NCI-H146 (cell line): ENCODE results near the gene PRR12.
"Not testable (repeated sequence)": the region's sequence is repeated elsewhere in the genome, so short reads cannot be mapped to it uniquely, and the experiment has no call there.

Experiments
- DNase-seq: peaks from one replicate; lab custom pipeline; 2025; lab: John Stamatoyannopoulos, UW

Gene PRR12

GRCh38 chr19:49617860-49618259, 26.9 kb downstream of the PRR12 start:
- DNase-seq: not testable (repeated sequence)

DNA sequence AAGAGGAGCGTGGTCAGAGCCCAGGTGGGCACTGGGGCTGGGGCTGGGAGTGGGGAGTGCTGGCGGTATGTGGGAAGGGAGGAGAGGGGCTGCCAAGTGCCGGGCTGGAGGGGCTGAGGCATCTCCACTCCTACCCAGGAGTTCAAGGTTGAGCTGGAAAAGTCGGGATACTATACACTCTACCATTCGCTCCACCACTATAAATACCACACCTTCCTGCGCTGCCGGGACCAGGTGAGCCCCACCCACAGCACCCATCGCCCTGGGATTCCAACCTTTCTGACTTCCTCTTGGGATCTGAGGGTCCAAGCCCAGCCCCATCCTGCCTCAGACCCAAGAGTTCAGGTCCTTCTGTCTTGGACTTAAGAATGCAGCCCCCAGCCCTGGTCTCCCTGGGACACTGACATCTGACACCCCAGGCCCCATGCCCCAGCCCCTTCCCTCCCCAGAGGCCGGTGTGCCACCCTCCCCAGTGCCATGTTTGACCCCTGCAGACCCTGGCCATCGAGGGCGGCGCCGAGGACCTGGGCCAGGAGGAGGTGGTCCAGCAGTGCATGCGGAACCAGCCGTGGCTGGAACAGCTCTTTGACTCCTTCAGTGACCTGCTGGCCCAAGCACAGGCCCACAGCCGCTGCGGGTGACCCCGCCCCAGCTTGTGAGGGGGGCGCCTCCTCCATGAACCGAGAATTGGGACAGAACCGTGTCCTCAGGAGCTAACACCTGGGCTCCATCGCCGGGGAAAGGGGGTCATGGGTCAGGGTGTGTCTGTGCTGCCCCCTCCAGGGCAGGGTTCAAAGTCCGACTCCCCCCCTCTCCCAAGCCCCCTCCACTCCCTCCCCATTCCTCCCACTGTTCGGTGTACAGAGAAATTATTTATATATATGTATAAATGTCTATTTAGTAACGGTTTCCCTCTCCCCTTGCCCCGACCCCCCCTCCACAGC, 34.3 kb downstream of the PRR12 start:
- DNase-seq: no peak

DNA sequence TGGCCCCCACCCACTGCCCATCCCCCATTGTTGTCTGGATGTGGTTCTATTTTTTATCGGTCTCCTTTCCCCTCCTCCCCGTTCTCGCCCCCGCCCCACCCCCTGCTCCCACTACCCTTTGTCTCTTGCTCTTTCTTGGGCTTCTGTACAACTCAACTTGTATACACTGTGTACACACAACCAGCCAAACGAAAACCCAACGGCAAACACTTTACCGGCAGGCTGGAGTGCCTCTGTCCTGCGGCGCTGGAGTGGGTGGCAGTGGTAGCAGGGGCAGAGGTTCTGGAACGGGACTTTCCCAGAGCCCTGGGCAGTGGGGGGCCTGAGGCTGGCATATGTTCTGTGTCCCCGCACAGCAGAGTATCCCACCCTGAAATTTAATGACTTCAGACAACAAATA, 35.2 kb downstream of the PRR12 start:
- DNase-seq: no peak

DNA sequence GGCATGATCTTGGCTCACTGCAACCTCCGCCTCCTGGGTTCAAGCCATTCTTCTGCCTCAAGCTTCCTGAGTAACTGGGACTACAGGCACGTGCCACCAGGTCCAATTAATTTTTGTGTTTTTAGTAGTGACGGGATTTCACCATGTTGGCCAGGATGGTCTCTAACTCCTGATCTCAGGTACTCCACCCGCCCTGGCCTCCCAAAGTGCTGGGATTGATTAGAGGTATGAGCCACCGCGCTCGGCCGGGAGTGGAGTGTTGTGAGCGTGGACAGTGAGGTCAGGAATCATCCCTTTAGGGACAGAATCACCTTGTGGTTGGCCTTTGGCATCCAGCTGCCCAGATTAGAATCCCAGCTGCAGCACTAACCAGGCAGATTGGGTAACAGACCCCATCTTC, 38.7 kb downstream of the PRR12 start:
- DNase-seq: no peak

- DNase-seq: no peak
These were observed 40.1 kb downstream of the PRR12 start for GRCh38 chr19:49631014-49631588.

DNA sequence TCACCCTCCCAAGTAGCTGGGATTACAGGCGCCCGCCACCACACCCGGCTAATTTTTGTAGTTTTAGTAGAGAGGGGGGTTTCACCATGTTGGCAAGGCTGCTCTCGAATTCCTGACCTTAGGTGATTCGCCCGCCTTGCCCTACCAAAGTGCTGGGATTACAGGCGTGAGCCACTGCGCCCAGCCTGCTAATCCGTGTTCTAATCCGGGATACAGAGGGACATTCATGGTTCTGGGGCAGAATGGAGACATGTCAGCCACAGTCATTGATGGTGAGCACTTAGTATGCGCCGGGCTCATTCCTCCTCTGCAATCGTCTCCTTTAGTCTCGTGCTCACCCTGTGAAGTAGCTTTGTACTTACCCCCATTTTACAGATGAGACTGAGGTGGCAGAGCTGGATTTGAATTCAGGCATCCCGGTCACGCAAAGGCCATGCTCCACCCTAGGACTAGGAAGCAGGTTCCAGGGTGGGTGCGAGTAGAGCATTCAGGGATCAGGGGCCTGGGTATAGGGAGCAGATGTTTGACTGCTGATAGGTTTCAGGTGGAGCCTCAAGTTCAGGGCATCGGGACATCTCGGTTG, 40.7 kb downstream of the PRR12 start:
- DNase-seq: no peak

DNA sequence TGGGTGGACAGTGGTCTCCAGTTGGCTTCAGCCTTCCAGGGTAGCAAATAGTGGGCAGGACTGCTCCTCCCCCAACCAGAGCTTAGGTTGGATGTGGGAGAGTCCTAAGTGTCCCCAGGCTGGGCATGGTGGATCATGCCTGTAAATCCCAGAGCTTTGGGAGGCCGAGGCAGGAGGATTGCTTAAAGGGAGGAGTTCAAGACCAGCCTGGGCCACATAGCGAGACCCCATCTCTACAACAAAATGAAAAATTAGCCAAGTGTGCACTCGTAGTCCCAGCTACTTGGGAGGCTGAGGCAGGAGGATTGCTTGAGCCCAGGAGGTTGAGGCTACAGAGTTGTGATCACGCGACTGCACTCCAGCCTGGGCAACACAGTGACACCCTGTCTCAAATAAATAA, 41.6 kb downstream of the PRR12 start:
- DNase-seq: no peak

GRCh38 chr19:49633273-49633672, 42.3 kb downstream of the PRR12 start:
- not testable (repeated sequence) for DNase-seq

DNA sequence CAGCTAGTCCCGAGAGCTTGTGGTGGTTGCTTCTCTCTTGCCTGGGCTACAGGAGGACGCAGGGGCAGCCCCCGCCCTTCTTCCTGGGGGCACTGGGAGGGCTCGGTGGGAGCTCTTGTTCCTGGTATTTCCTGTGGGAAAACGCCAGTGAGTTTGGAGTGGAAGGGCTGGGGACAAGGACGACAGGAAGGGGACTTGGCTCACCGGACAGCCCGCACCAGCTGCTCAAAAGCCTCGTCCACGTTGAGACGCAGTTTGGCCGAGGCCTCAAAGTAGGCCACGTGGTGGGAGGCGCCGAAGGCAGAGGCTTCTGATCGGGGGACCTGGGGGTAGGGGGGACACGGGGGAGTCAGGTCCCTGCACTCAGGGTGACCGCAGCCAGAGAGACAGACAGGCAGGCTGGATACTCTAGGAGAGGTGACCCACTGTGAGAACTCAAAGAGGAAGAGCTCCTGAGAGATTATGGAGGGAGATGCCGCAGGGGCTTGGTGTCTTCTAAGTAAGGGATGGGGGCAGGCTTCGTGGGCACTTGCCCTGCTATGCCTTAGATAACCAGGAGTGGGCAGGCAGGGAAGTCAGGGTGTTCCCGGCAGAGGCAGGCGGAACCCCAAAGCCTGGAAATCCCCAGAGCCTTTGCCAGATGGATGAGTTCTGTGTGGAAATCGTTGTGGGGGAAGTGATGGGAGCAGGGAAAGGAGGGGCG, 44.7 kb downstream of the PRR12 start:
- DNase-seq: no peak

DNA sequence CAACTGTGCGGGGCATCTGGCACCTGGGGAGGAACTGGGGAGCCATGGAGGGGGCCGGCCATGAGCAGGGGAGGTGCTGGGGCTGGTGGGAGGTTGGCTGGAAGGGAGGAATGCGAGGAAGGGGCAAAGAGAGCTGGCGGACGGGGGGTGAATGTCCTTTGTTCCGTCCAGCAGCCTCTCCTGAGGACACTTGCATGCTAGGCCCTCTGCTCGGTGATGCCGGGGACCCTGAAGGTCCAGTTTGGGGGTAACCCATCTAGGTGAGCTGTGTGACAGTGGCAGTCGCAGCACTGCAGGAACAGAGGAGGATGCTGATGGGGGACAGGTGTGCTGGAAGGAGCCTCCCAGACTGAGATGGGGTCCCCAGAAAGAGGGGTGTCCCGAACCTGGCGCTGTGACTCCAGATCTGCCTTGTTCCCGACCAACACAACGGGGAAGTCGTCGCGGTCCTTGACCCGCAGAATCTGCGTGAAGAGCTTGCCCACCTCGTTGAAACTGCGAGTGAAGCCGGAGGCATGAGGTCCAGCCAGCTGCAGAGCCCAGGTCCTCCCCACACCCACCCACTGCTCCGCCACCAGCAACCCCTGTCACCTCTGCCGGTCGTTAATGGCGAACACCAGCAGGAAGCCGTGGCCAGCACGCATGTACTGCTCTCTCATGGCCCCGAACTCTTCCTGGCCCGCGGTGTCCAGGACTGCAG, 45.4 kb downstream of the PRR12 start:
- peak; percentile 69 for DNase-seq

DNA sequence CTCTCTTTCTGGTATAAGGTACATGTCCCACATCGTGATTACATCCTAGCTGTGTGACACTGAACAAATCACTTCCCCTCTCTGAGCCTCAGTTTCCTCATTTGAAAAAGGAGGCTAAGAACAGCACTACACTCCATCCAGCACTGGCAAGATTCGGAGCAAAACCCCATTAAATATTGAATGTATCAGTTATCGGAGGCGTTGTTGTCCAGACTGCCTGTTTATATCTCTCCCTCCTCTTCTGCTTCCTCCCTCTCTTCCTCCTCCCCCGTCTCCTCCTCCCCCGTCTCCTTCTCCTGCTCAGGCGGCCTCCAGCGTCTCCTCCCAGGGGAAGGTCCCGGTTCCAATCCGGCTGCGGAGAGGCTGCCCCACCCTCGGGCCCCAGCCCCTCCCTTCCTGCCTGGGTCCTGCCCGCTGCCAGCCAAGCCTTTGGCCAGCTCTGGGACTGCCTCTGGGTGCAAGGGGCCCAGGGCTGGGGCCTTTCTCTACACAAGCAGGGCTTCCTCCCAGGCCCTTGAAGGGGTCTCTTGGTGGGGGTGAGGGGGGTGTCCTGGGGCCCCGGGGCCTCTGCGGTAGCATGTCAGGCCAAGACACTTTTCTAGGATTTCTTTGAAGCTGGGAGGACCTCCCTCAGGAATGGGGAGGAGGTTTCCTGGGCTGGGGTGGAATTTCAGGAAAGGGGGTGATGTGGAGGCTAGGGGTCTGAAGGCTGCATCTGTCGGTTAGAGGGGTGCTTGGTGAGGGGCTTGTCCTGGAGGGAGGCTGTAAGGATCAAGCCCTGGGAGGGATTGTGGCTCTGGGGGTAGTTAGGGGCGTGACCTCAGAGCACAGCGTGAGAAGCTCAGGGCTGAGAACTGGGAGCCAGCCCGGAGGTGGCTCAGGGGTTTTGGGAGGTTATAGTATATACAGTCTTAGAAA, 47.1 kb downstream of the PRR12 start:
- DNase-seq: no peak

- no peak for DNase-seq
These were observed 48.6 kb downstream of the PRR12 start for GRCh38 chr19:49639401-49640112.

DNA sequence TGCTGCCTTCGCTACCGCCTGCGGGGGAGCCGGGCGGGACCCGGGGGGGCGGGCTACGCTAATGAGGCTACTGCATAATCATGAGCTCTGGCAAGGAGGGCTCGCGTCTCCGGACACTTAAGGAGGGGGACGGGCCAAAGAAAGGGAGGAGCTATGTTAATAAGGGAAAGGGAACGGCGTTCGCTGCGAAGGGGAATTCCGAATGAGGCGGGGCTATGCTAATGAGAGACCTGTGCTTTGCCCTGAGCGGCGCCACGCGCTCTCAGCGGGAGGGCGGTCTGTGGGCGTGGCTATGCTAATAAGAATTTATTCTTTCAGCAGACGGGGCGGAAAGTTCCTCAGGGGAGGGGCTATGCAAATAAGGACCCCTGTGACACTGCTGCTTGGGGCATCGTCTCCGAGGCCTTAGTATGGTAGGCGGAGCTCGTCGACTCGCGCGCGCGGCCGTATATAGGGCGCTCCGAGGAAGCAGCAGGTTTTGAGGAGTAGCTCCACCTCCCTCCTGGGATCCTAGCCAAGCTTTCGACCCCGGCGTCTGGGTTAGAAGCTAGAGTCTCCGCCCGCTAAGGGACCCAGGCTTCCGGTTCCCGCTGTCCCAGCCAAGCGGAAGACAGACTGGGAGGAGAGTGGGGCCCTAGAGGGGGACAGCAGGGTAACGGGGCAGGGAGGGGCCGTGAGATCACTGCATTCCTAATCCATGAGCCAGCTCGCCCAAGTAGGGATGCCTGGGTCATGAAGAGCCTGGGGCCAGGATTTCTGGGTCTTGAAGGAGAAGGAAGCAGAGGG, 49.3 kb downstream of the PRR12 start, which contains the start of gene RRAS:
RRAS (minus strand) TSS at position 31 of the 786 bp plus-strand sequence. CDS start 45 bp downstream, outside the sequence.
- peak; percentile 100 for DNase-seq

- peak; percentile 100 for DNase-seq
These were observed 50.9 kb downstream of the PRR12 start, which contains the start of gene SCAF1 for GRCh38 chr19:49641688-49642491. Gene SCAF1, plus strand, starts transcription at chr19:49642209. Its CDS starts 2,818 bp downstream, at chr19:49645027.

DNA sequence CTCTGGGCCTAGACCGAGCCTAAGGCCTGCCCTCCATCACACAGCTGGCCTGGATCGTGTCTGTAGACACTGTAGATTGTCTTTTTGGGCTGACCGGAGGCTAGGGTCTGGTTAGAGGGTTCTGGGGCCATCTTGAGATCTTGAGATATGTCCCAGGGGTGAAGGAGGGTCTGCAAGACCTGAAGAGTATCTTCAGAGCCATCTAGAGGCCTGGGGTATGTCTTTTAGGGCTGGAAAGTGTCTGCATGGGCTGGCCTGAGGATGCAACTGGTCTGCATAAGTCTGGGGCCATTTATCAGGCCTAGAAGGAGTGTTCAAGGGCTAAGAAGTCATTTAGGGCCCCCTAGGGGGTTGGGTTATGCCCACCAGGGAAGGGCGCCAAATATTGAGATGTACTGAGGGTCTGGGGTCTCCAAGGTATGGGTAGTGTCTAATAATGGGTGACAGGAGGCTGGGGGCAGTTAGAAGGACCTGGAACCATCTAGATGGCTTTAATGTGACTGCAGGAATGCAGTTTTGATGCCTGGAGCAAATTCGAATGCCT, 51.6 kb downstream of the PRR12 start:
- DNase-seq: no peak

- no peak for DNase-seq
These were observed 52.5 kb downstream of the PRR12 start for GRCh38 chr19:49643466-49643865.

DNA sequence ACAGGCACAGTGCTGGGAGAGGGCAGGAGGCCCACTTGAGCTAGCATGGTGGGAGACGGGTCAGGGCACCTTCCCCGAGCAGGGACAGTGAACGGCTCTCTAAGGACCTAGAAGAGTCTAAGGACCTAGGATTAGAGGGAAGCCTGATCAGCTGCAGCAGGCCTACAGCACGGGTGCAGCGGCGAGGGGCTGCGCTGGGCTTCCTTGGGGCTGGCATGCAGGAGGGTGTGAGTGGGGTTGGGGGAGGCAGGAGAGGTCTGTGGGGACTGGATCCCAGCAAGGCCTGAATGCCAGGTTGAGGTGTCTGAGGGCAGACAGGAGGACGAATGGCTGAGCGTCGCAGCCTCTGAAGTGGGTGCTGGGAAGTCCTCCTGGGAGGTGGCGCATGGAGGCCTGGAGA, 54.6 kb downstream of the PRR12 start:
- DNase-seq: no peak

DNA sequence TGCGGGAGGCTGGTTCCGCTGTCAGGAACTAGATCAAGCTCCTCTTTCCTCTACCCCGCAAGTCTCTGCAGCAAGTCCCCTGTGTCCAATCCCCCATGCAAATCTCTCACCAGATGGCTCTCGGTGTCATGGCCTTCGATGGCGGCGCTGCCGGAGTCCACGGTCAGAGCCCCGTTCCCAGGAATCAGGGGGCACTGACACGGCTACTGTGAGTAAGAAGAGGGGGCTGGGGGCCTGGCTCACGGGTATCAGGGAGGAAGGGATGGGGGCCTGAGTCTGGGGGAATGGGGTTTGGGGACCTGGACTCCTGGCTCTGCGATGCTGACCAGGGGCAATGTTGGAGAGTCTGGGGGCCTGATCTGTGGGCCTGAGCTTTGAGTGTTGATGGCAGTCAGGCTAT, 55.0 kb downstream of the PRR12 start:
- DNase-seq: no peak
